Measurements from ENCODE around the gene SSPN. TPM values are rescaled to one million over a fixed set of nuclear protein-coding genes. Genes with fewer than 3 reads are reported as not detected.

The SSPN gene
- total RNA-seq, 1 experiment from 2014 or later = 0.17 TPM

- RAD21 ChIA-PET (ENCODE audit: low non-redundant PET in 1 of 2, low total read pairs in 2 of 2, uncharacterized antibody in 2 of 2, unreplicated experiment in 2 of 2) = no interaction called here
- BruUV-seq (replicated peaks) = no TSS peak
- no peak overlapping the region for H2AFZ ChIP-seq (ENCODE audit: low read depth, low read length, poor library complexity, severe bottlenecking)
- TF ChIP-seq REST (IDR thresholded peaks at IDR 0.05; ENCODE audit: low read depth) (no peak), CBX3 (IDR thresholded peaks at IDR 0.05; ENCODE audit: low read depth) (no peak), ATF3 (IDR thresholded peaks at IDR 0.05) (no peak), TCF7L2 (IDR thresholded peaks at IDR 0.05; ENCODE audit: borderline replicate concordance, extremely low read depth, insufficient read depth, insufficient read length) (no peak), EZH2 (IDR thresholded peaks at IDR 0.05) (no peak), FOSL1 (IDR thresholded peaks at IDR 0.05; ENCODE audit: low read depth) (no peak), CEBPB (IDR thresholded peaks at IDR 0.05; ENCODE audit: low read depth) (no peak), EGR1 (IDR thresholded peaks at IDR 0.05; ENCODE audit: low read depth) (no peak), ZBTB33 (IDR thresholded peaks at IDR 0.05; ENCODE audit: extremely low read depth, insufficient replicate concordance, low read length) (no peak), YY1 (IDR thresholded peaks at IDR 0.05; ENCODE audit: extremely low read depth, insufficient replicate concordance, low read depth, low read length) (no peak), SIN3A (IDR thresholded peaks at IDR 0.05; ENCODE audit: low read depth) (no peak)
- no peaks in the 10 kb centered on the region for H3K27me3 ChIP-seq (ENCODE audit: insufficient read depth, low read length)
- intact Hi-C loops (cut with micrococcal nuclease) = no loop called here
- no peak overlapping the region for H3K4me3 ChIP-seq (replicated peaks in 1 of 2; ENCODE audit: low read depth in 1 of 2, low read length in 2 of 2)
- H3K27ac ChIP-seq (ENCODE audit: low read depth, low read length) = no peak overlapping the region
- H3K9me2 ChIP-seq (ENCODE audit: insufficient read depth) = no peaks in the 10 kb centered on the region
- H3K4me2 ChIP-seq (ENCODE audit: low read length) = no peak overlapping the region
- CTCF ChIA-PET = no interaction called here
- H3K36me3 ChIP-seq (ENCODE audit: control insufficient read depth in 1 of 2, insufficient read depth in 2 of 2, low read length in 2 of 2) = no peaks in the 10 kb centered on the region
- ATAC-seq = no peak
- no peaks in the 10 kb centered on the region for H3K4me1 ChIP-seq (ENCODE audit: control insufficient read depth in 1 of 2, insufficient read depth in 2 of 2, low read length in 2 of 2)
- no peaks in the 10 kb centered on the region for H3K9me3 ChIP-seq (ENCODE audit: control insufficient read depth in 1 of 2, insufficient read depth in 1 of 2, low read depth in 1 of 2, low read length in 2 of 2)
- no peaks in the 10 kb centered on the region for H4K20me1 ChIP-seq (ENCODE audit: insufficient read depth)
- no peak overlapping the region for H3K9ac ChIP-seq (ENCODE audit: low read length)
- no peaks in the 10 kb centered on the region for H3K79me2 ChIP-seq (ENCODE audit: insufficient read depth, low read length)
- POLR2A ChIA-PET = no interaction called here
- no peak for DNase-seq (ENCODE audit: low read depth, low spot score)
Observed at GRCh38 chr12:26283046-26283445, 87.7 kb downstream of the SSPN start.

All from HCT116 (cell line).